Spleen (tissue), 11 donors: ENCODE data around the gene C21orf58. TPM values are rescaled to one million over a fixed set of nuclear protein-coding genes. Genes with fewer than 3 reads are reported as not detected.

ENCODE experiments used
- DNase-seq: peaks from one replicate; pipeline ENCODE4 v3.0.0-alpha.2; 2020
- H3K27ac ChIP-seq, 8 donors: fragments of 200-600 bp; sonication (generic) in 7 of 8; 1 replicate in 4 of 8; 2 replicates in 4 of 8; pipeline versions ENCODE4 v1.5.0 to v1.8.0; 2016 to 2021; ENCODE audit warnings: inconsistent platforms in 4 of 8, mild to moderate bottlenecking in 4 of 8, moderate library complexity in 1 of 8
- H3K27me3 ChIP-seq, 7 donors: fragments of 200-600 bp; sonication (generic) in 6 of 7; replicated peaks in 1 of 7; 1 replicate in 4 of 7; 2 replicates in 3 of 7; pipeline versions ENCODE4 v1.5.0 to v1.8.0; 2016 to 2021; ENCODE audit warnings: inconsistent platforms in 3 of 7, mild to moderate bottlenecking in 1 of 7
- H3K36me3 ChIP-seq, 6 donors: fragments of 200-600 bp; sonication (generic) in 5 of 6; 1 replicate in 4 of 6; 2 replicates in 2 of 6; pipeline versions ENCODE4 v1.5.0 to v1.8.0; 2016 to 2021; ENCODE audit warnings: inconsistent platforms in 2 of 6
- H3K4me1 ChIP-seq, 6 donors: fragments of 200-600 bp; sonication (generic) in 5 of 6; 1 replicate in 3 of 6; 2 replicates in 3 of 6; pipeline versions ENCODE4 v1.5.0 to v1.8.0; 2016 to 2021; ENCODE audit warnings: inconsistent platforms in 3 of 6
- H3K4me3 ChIP-seq, 8 donors: fragments of 200-600 bp; sonication (generic) in 7 of 8; 1 replicate in 4 of 8; 2 replicates in 4 of 8; pipeline versions ENCODE4 v1.5.0 to v1.8.0; 2016 to 2021; ENCODE audit warnings: inconsistent platforms in 4 of 8, mild to moderate bottlenecking in 4 of 8, moderate library complexity in 2 of 8
- H3K9me3 ChIP-seq, 8 donors: fragments of 200-600 bp; sonication (generic) in 7 of 8; 1 replicate in 4 of 8; 2 replicates in 4 of 8; pipeline versions ENCODE4 v1.5.0 to v1.8.0; 2016 to 2021; ENCODE audit warnings: inconsistent platforms in 4 of 8
- POLR2A ChIP-seq, 3 donors: fragments of 450-650 bp; IDR thresholded peaks; one replicate each; pipeline ENCODE4 v1.5.1; 2017; ENCODE audit warnings: antibody characterized with exemption in 3 of 3, mild to moderate bottlenecking in 1 of 3
- POLR2AphosphoS5 ChIP-seq, 3 donors: sonication (generic); formaldehyde crosslinking; IDR thresholded peaks; one replicate each; pipeline ENCODE4 v1.5.1; 2017; ENCODE audit warnings: antibody characterized with exemption in 3 of 3
- WGBS, 5 donors: extraction: QIAGEN DNeasy Blood & Tissue Kit in 3 of 5; methylation state at CpG; one replicate each; pipeline versions ENCODE4 v1.1.5 to v1.1.7; 2013 to 2018; 5-methylcytosine and 5-hydroxymethylcytosine counted together
- intact Hi-C: fragments of 100-400 bp; cut with DNase I; formaldehyde crosslinking; loops from one replicate; pipeline ENCODE4 v1.15.0; 2023; ENCODE audit warnings: low total_unique reads
- polyA plus RNA-seq, 3 donors: library from polyadenylated mRNA; stranded (reverse); fragments of 200-250 nt; gene quantifications; one replicate each; pipeline ENCODE4 v1.2.1, GENCODE V29; 2013
- total RNA-seq, 7 donors: library from RNA; depleted of rRNA in 3 of 7; stranded (reverse); fragments of >200 nt in 3 of 7; fragmentation: NEBNext Ultra II Directional in 4 of 7; extraction: Animal tissue kit (Norgen Biotek cat#: 25700) in 4 of 7; gene quantifications; one replicate each; pipeline versions ENCODE4 v1.1.0 to v1.2.1, GENCODE V29; 2016 to 2021
- TF ChIP-seq, protein P1 (sequence below), 11 experiments: fragments of 200-600 bp in 7 of 11; fragments of 450-650 bp in 4 of 11; sonication (generic) in 4 of 11; IDR thresholded peaks in 8 of 11; conservative IDR thresholded peaks in 3 of 11; 1 replicate in 7 of 11; 2 replicates in 4 of 11; pipeline versions ENCODE4 v1.4.0 to v1.8.0; 2016 to 2021; ENCODE audit warnings: antibody characterized with exemption in 11 of 11, inconsistent platforms in 4 of 11, mild to moderate bottlenecking in 1 of 11
- donor health status: healthy with polysubstance abuse.
- donor health status: DM: no; HTN: no; CAD: no; lungs with moderate emphysema.
- donor health status: DM: no; HTN: no; CAD: no.
- donor health status: Bipolar disorder and iron deficiency.
- donor health status: healthy.
- donor health status: DM: no; HTN: no; CAD: no.
- donor health status: DM: yes; HTN: yes; CAD: no.

The C21orf58 gene
- total and polyA plus RNA-seq, 10 donors, result 1.4 to 5.8 (median 3.9) TPM

DNA sequence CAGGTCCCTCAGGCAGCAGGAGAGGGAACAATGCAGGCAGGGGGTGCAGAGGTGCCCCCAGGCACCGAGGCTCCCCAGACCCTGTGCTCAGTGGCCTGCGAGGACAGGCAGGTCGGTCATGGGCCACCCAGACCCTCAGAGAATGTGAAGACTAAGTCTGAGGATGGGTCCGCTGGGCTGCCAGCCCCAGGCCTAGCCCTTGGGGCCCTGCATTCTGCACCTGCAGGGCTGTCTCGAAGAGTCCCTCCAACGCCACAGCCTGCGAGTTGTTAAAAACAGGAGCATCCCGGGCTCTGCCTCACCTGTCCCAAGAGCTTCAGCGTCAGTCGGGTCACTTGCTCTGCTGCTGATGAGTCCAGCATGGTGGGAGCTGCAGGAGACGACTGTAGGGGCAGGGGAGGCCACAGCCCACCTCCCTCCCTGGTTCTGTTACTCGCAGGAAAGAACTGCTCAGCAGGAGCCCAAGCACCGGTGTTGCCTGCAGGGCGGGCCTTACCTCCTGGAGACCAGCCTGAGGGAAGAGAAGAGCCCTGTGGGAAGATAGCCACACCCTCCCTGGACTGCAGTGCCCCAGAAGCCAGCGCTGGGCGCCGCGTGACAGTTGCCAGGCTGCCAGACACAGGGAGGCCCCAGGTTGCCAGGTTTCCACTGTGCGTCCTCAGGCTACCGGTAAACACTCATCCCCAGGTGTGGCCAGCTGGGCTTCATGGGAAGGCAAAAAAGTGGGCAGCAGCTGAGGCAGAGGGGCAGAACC lies 5.8 kb downstream of the C21orf58 start:
- intact Hi-C loops, result no loop called here
- Histone ChIP-seq H3K27ac (no peak overlapping the region), H3K9me3 (no peaks in the 10 kb centered on the region), H3K27me3 (no peaks in the 10 kb centered on the region), H3K36me3 (peaks cover 0 to 44% (median 0%) of the 10 kb centered on the region in 6 donors), H3K4me3 (no peak overlapping the region), H3K4me1 (peaks cover 8 to 38% (median 24%) of the 10 kb centered on the region in 6 donors)
- TF ChIP-seq, protein P1, sequence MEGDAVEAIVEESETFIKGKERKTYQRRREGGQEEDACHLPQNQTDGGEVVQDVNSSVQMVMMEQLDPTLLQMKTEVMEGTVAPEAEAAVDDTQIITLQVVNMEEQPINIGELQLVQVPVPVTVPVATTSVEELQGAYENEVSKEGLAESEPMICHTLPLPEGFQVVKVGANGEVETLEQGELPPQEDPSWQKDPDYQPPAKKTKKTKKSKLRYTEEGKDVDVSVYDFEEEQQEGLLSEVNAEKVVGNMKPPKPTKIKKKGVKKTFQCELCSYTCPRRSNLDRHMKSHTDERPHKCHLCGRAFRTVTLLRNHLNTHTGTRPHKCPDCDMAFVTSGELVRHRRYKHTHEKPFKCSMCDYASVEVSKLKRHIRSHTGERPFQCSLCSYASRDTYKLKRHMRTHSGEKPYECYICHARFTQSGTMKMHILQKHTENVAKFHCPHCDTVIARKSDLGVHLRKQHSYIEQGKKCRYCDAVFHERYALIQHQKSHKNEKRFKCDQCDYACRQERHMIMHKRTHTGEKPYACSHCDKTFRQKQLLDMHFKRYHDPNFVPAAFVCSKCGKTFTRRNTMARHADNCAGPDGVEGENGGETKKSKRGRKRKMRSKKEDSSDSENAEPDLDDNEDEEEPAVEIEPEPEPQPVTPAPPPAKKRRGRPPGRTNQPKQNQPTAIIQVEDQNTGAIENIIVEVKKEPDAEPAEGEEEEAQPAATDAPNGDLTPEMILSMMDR (IDR thresholded peaks at IDR 0.05 in 8 of 11, conservative IDR thresholded peaks at IDR 0.05 in 3 of 11), result no peak
- TF ChIP-seq POLR2AphosphoS5 (IDR thresholded peaks at IDR 0.05), result no peak
- no peak for TF ChIP-seq POLR2A (IDR thresholded peaks at IDR 0.05)
- 91 to 96% (median 94%) methylated on average over 15 to 20 of the region's 20 CpGs for WGBS, 5 donors
- DNase-seq, result no peak

DNA sequence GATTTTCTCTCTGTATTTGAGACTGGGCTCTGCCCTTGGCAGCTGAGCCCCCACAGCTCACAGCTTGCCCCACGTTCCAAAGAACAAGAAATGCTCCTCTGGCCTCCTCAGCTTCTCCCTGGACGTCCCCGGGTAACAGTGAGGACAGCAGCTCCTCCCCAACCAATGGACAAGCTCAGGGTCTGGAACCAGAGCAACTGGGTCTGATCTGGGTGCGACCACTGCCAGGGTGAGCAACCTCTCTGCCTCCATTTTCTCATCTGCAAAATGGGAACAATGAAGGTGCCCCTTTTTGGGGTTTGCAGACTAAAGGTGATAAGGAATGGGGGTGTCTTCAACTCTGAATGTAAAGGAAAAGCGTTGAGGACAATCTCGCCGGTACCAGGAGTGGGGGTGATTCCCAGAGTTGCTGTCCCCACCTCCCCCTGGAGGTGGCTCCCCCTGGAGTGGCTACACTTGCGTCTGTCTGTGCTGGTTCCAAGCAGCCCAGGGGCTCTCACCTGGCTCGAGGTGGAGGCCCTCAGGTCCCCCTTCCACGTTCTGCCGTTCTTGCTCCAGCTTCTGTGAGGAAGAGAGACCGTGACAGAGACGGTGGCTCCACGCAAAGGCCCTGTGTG lies 6.9 kb downstream of the C21orf58 start:
- TF ChIP-seq POLR2A (IDR thresholded peaks at IDR 0.05) (no peak), POLR2AphosphoS5 (IDR thresholded peaks at IDR 0.05) (no peak)
- TF ChIP-seq, protein P1 (IDR thresholded peaks at IDR 0.05 in 8 of 11, conservative IDR thresholded peaks at IDR 0.05 in 3 of 11), result no peak
- Histone ChIP-seq H3K9me3 (no peaks in the 10 kb centered on the region), H3K36me3 (peaks cover 0 to 49% (median 0%) of the 10 kb centered on the region in 6 donors), H3K4me1 (peaks cover 0 to 27% (median 14%) of the 10 kb centered on the region in 6 donors), H3K4me3 (no peak overlapping the region), H3K27ac (no peak overlapping the region), H3K27me3 (no peaks in the 10 kb centered on the region)
- 96 to 98% (median 97%) methylated on average over 14 of the region's 14 CpGs for WGBS, 5 donors
- intact Hi-C loops, result no loop called here
- no peak for DNase-seq

DNA sequence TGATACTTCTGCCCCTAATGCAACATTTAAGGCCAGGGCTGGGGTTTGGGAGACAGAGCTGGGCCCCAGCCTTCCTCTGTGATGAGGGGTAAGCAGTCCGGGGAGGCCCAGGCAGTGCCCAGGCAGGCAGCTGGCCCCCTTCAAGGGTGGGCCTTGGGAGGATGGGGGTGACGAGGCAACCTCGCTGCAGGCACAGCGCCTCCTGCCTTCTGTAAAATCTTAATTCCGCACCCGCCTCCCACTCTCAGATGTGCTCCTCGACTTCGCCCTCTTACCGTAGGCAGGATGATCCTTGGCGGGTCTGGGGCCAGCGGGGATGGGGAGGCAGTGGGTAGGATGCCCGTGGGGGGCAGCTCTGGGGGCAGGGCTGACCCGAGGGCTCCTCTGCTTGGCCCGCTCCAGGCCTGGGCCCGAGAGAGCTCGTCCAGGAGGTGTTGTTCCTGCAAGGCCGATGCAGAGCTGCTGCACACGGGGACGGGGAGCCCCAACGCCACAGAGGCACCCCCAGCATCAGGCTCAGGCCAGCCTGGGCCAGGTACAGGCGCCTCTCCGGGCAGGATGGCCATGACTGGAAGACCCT lies 9.1 kb downstream of the C21orf58 start:
- Histone ChIP-seq H3K27ac (no peak overlapping the region), H3K9me3 (no peaks in the 10 kb centered on the region), H3K4me3 (no peak overlapping the region), H3K36me3 (peaks cover 0 to 69% (median 0%) of the 10 kb centered on the region in 6 donors), H3K27me3 (no peaks in the 10 kb centered on the region), H3K4me1 (peaks cover 0 to 4% (median 0%) of the 10 kb centered on the region in 6 donors)
- DNase-seq, result no peak
- WGBS, 5 donors, result 87 to 98% (median 95%) methylated on average over 10 to 22 of the region's 22 CpGs
- TF ChIP-seq, protein P1 (IDR thresholded peaks at IDR 0.05 in 8 of 11, conservative IDR thresholded peaks at IDR 0.05 in 3 of 11), result no peak
- TF ChIP-seq POLR2AphosphoS5 (IDR thresholded peaks at IDR 0.05), result no peak
- TF ChIP-seq POLR2A (IDR thresholded peaks at IDR 0.05), result no peak
- intact Hi-C loops, result no loop called here

DNA sequence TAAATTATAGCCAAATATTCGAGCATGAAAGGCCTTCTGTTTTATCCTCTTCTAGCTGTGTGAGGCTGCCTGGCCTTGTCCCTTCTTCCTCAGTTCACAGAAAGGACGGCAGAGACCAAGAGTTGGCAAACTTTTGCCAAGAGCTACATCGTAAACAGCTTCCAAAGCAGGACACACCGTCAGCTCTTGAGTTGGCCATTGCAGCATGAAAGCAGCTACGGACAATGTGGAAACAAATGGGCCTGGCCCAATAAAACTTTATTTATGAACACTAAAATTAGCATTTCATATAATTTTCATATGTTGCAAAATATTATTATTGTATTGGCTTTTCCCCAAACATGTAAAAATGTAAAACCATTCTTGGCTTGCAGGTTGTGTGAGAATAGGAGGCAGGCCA lies 10.7 kb downstream of the C21orf58 start:
- TF ChIP-seq, protein P1 (IDR thresholded peaks at IDR 0.05 in 8 of 11, conservative IDR thresholded peaks at IDR 0.05 in 3 of 11), result no peak
- no peak for TF ChIP-seq POLR2AphosphoS5 (IDR thresholded peaks at IDR 0.05)
- TF ChIP-seq POLR2A (IDR thresholded peaks at IDR 0.05), result no peak
- DNase-seq, result no peak
- Histone ChIP-seq H3K4me1 (no peaks in the 10 kb centered on the region), H3K9me3 (no peaks in the 10 kb centered on the region), H3K36me3 (peaks cover 0 to 84% (median 0%) of the 10 kb centered on the region in 6 donors), H3K4me3 (no peak overlapping the region), H3K27me3 (no peaks in the 10 kb centered on the region), H3K27ac (no peak overlapping the region)
- 95 to 98% (median 96%) methylated on average over 5 of the region's 5 CpGs for WGBS, 5 donors
- intact Hi-C loops, result no loop called here
